ENCODE measurements around the gene HTR7.

DNA sequence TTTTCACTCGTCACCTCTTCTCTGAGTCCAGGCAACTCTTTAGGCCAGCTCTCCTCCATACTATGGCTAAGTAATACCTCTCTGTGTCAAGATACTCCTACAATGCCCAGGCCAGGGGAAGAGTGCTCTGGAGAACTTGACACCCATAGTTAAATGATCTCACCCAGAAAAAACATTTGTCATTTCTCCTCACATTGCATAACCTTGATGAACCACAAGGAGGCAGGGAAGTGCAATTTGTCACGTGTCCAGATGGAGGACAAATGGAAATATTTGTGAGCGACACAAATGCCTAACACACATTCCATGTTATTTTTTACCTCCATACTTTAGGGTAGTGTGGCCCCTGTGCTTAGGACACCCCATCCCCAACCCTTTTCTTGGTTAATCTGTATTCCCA is 78.3 kb downstream of the HTR7 start:
- TF ChIP-seq SIN3A (IDR thresholded peaks at IDR 0.05; ENCODE audit: borderline replicate concordance, insufficient read depth, low read length) (no peak), FOXP2 (optimal IDR thresholded peaks at IDR 0.05; ENCODE audit: borderline replicate concordance, extremely low read depth, extremely low read length, insufficient read depth) (no peak)
- TF ChIP-seq, protein P1, sequence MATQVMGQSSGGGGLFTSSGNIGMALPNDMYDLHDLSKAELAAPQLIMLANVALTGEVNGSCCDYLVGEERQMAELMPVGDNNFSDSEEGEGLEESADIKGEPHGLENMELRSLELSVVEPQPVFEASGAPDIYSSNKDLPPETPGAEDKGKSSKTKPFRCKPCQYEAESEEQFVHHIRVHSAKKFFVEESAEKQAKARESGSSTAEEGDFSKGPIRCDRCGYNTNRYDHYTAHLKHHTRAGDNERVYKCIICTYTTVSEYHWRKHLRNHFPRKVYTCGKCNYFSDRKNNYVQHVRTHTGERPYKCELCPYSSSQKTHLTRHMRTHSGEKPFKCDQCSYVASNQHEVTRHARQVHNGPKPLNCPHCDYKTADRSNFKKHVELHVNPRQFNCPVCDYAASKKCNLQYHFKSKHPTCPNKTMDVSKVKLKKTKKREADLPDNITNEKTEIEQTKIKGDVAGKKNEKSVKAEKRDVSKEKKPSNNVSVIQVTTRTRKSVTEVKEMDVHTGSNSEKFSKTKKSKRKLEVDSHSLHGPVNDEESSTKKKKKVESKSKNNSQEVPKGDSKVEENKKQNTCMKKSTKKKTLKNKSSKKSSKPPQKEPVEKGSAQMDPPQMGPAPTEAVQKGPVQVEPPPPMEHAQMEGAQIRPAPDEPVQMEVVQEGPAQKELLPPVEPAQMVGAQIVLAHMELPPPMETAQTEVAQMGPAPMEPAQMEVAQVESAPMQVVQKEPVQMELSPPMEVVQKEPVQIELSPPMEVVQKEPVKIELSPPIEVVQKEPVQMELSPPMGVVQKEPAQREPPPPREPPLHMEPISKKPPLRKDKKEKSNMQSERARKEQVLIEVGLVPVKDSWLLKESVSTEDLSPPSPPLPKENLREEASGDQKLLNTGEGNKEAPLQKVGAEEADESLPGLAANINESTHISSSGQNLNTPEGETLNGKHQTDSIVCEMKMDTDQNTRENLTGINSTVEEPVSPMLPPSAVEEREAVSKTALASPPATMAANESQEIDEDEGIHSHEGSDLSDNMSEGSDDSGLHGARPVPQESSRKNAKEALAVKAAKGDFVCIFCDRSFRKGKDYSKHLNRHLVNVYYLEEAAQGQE (IDR thresholded peaks at IDR 0.05; ENCODE audit: insufficient read depth in 1 of 2, low read depth in 2 of 2, low read length in 2 of 2) = no peak
